Astrocyte of the spinal cord (primary cell): Measurements from ENCODE around the gene CDC37.
A peak's percentile ranks its signal among the peaks of the same experiment; 100 is the strongest.

Experiments used
- DNase-seq: peaks from one replicate; pipeline ENCODE4 v3.0.0; 2011; ENCODE audit warnings: low read depth, low spot score
- H3K4me3 ChIP-seq: 2 replicates; pipeline ENCODE4 v1.5.1; 2011; ENCODE audit warnings: low read depth, mild to moderate bottlenecking, low read length, moderate library complexity
- CTCF ChIP-seq: IDR thresholded peaks from 2 replicates; pipeline ENCODE4 v1.5.1; 2012; ENCODE audit warnings: low read depth, mild to moderate bottlenecking, low read length, inconsistent platforms
- in situ Hi-C: cut with HindIII; loops from 2 replicates; pipeline ENCODE4 v1.10.0; 2017; ENCODE audit warnings: low sequenced_read_pairs

Gene CDC37

GRCh38 chr19:10403137-10404021, at the start of gene CDC37:
Gene CDC37 (minus strand): TSS chr19:10403542. CDS start chr19:10403479, 63 bp downstream.
- TF ChIP-seq CTCF: no peak
- DNase-seq: peak; percentile 97
- peak within 1 kb of the TSS; percentile 74 for H3K4me3 ChIP-seq
- in situ Hi-C loops: no loop called here

GRCh38 chr19:10450853-10451609, 47.7 kb upstream of the CDC37 start:
- DNase-seq: no peak

GRCh38 chr19:10450191-10450852, 47.0 kb upstream of the CDC37 start:
- TF ChIP-seq CTCF: no peak
- no peak for DNase-seq
- H3K4me3 ChIP-seq: no peak overlapping the region
- in situ Hi-C loops: no loop called here

More at GRCh38 chr19:10450853-10451609, 47.7 kb upstream of the CDC37 start:
- no peak overlapping the region for H3K4me3 ChIP-seq
- TF ChIP-seq CTCF: no peak
- in situ Hi-C loops: no loop called here

GRCh38 chr19:10449037-10449436, 45.7 kb upstream of the CDC37 start:
- no peak for TF ChIP-seq CTCF
- DNase-seq: no peak
- no peak overlapping the region for H3K4me3 ChIP-seq
- in situ Hi-C loops: no loop called here

GRCh38 chr19:10442698-10443097, 39.4 kb upstream of the CDC37 start:
- in situ Hi-C loops: no loop called here
- H3K4me3 ChIP-seq: no peak overlapping the region
- no peak for DNase-seq
- TF ChIP-seq CTCF: no peak

GRCh38 chr19:10439588-10439987, 36.2 kb upstream of the CDC37 start:
- in situ Hi-C loops: no loop called here
- no peak for TF ChIP-seq CTCF
- H3K4me3 ChIP-seq: no peak overlapping the region
- no peak for DNase-seq
